ENCODE data around the gene KIT.

GRCh38 chr4:54737421-54737820 lies 79.7 kb downstream of the KIT start:
- TF ChIP-seq YY1 (IDR thresholded peaks at IDR 0.05; ENCODE audit: extremely low read depth, insufficient replicate concordance, low read depth, low read length) (no peak), REST (IDR thresholded peaks at IDR 0.05; ENCODE audit: low read depth) (no peak), RAD21 (IDR thresholded peaks at IDR 0.05; ENCODE audit: low read depth) (no peak), ZNF274 (IDR thresholded peaks at IDR 0.05; ENCODE audit: low read depth, low read length) (no peak), ATF3 (IDR thresholded peaks at IDR 0.05) (no peak), POLR2AphosphoS5 (IDR thresholded peaks at IDR 0.05; ENCODE audit: low read depth, low read length) (no peak), EZH2 (IDR thresholded peaks at IDR 0.05) (no peak)
- TF ChIP-seq, protein P1, sequence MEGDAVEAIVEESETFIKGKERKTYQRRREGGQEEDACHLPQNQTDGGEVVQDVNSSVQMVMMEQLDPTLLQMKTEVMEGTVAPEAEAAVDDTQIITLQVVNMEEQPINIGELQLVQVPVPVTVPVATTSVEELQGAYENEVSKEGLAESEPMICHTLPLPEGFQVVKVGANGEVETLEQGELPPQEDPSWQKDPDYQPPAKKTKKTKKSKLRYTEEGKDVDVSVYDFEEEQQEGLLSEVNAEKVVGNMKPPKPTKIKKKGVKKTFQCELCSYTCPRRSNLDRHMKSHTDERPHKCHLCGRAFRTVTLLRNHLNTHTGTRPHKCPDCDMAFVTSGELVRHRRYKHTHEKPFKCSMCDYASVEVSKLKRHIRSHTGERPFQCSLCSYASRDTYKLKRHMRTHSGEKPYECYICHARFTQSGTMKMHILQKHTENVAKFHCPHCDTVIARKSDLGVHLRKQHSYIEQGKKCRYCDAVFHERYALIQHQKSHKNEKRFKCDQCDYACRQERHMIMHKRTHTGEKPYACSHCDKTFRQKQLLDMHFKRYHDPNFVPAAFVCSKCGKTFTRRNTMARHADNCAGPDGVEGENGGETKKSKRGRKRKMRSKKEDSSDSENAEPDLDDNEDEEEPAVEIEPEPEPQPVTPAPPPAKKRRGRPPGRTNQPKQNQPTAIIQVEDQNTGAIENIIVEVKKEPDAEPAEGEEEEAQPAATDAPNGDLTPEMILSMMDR (IDR thresholded peaks at IDR 0.05 in 2 of 3, conservative IDR thresholded peaks at IDR 0.05 in 1 of 3; ENCODE audit: borderline replicate concordance in 1 of 3, insufficient read depth in 1 of 3, low read depth in 2 of 3, low read length in 2 of 3), result no peak
- TF ChIP-seq, protein P2, sequence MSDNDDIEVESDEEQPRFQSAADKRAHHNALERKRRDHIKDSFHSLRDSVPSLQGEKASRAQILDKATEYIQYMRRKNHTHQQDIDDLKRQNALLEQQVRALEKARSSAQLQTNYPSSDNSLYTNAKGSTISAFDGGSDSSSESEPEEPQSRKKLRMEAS (IDR thresholded peaks at IDR 0.05), result no peak

Data from HCT116 (cell line).